Middle frontal gyrus (tissue), 1 donor: ENCODE measurements around the gene CCDC57.

Source experiments
- DNase-seq: peaks from one replicate; pipeline ENCODE4 v3.0.0-alpha.2; 2015; ENCODE audit warnings: low spot score; ENCODE audit errors: extremely low spot score

Gene CCDC57

DNA sequence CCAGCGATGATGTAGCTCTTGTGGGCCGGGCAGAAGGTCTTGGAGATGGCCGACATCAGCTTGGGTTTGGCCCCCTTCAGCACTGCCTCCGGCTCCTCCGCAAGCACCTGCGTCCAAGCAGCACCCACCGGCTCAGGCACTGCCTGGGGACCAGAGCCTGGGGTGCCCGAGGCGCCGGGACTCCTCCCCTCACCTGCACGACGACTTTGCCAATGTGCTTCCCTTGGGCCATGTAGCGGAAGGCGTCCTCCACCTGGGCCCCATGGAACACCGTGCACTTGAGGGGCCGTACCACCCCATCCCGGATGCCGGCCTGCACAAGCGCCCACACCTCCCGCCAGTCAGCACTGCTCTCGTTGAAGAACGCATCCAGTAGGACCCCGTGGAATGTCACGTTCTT, 129.6 kb downstream of the CCDC57 start:
- no peak for DNase-seq

DNA sequence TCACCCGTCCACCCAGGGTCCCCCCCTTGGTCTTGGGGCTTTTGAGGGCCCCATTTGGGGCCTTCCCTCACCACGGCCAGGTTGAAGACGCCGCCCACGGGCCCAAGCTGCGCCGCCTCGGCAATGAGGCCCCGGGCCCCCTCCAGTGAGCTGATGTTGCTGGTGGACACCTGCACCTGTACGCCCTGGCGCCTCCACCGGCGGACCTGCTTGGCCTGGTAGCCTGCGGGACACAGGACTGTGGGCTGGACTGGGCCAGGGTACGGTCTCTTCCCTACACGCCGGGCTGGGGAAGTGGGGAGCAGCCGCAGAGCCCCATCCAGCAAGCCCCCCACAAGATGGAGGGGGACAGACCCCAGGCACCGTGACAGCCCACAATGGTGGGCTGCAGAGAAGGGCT, 130.2 kb downstream of the CCDC57 start:
- DNase-seq: no peak

DNA sequence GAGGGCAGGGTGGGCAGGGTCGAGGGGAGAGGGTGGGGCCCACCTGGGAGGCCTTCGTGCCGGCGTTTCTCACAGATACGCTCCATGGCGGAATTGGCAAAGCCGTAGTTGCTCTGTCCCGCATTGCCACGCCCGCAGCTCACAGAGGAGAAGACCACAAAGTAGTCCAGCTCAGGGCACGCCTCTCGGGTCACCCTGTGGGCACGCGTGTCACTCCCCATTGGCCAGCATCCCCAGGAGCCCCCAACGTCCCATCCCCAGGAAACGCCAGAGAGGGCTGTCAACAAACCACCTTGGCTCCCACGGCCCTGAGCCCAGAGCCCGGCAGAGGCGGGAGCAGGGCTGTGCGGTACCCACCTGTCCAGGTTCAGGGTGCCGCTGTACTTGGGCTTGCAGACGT, 130.7 kb downstream of the CCDC57 start:
- no peak for DNase-seq

DNA sequence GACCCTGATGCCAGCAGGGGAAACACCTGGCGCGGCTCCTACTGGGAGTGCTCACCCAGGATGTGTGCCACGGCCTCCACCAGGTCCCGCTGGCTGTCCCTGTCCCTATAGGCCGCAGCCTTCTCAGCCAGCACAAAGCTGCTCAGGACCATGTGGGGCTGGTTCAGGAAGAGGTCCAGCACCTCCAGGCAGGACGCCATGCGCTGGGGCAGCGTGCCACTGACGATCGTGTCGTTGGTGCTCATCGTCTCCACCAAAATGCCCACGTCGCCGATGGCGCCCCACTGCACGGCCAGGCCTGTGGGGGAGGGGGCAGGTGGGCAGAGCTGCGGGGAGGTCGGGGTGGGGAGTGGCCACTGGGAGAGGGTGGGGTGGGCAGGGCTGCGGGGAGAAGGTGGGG, 131.1 kb downstream of the CCDC57 start:
- DNase-seq: no peak

DNA sequence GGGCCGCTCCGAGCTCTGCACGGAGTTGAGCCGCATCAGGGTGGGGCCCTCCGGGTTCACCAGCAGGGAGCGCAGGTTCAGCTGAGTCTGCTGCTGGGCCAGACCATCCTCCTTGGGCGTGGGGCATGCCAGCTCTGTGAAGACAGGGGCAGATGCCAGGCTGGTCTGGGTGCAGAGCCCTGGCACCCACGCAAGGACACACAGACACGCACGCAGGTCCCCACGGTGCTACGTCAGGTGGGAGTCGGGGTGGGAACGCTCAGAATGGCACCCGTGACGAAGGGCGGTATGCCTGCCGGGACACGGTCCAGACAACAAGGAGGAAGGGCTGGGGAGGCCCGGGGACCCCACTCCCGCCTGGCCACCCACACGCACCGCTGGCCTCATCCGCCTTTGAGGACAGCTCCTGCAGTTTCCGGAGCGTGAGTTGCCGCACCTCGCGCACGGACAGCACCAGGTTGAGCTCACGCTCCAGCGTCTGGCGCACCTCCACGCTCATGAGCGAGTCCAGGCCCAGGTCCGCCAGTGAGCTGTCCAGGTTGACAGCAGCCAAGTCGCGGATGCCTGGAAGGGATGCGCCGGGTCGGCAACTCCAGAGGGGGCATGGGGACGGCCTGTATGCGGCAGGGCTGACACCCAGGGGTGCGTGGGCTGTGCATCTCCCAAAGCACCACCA, 131.7 kb downstream of the CCDC57 start:
- DNase-seq: no peak

DNA sequence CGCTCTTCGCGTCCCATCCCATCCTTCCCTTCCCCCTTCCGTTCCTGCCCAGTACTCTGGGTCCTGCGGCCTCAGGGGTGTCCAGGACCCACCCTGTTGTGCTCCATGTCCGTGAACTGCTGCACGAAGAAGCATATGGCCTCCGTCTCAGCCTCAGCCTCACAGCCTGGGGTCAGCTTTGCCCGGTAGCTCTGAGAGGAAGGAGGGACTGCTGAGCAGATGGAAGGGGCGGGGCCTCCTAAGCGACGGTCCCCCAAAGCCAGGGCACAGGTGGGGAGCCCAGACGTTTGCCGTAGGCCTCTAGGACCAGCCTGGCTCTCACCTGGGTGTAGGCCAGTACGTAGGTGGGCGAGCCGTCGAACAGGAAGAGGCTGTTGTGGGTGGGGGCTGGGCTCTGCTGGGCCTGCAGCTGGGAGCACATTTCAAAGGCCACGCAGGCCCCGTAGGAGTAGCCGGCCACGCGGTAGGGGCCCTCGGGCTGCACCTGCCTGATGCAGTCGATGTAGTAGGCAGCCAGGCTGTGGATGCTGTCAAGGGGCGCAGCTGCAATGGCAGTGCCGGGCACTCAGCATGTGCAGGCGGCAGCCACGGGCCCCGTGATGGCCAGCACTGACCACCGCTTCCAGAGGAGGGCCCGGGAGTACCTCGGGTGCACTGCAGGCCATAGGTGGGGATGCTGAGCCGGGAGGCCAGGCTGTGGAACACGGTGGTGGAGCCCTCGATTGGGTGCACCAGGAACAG, 132.4 kb downstream of the CCDC57 start:
- DNase-seq: no peak

DNA sequence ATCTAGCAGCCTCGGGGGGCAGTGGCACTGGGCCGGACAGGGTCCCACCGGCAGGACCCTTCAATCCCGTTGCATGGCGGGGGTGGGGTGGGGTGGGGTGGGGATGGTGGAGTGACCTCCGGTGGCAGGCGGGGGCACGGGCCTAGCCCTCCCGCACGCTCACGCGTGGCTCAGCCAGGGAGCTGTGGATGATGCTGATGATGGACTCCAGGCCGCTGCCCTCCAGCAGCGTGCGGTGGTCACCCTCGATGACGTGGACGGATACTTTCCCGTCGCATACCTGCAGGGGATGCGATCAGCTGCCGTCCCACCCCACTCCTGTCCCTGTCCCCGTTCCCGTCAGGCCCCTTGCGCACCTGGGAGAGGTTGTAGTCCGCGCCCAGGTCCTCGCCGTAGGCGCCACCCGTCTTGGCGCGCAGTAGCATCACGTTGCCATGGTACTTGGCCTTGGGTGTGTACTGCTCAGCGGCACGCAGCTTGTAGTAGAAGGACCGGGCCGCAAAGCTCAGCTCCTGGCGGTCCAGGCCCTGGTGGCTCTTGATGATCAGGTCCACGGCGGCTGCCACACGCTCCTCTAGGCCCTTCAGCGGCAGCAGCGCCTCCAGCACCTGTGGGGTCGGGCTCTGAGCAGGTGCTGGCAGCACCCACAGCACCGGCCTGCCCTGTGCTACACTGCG, 133.5 kb downstream of the CCDC57 start:
- no peak for DNase-seq

DNA sequence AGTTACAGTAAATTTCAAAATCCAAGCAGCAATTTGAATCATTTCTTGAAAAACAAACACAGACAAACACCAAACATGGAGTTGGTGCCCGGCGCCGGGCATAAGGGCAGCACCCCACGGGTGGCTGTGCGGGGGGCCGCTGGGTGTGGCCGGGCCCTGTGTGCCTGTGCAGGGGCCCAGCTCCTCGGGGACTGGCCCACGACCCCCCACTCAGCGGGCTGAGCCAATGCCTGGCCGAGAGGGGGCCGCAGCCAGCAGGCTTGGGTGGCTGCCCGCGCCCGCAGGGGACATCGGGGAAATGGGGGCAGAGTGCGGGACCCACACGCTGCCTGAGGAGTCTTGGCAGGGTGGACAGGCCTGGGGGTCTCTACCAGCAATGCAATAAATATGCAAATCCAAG, 134.2 kb downstream of the CCDC57 start:
- DNase-seq: no peak

DNA sequence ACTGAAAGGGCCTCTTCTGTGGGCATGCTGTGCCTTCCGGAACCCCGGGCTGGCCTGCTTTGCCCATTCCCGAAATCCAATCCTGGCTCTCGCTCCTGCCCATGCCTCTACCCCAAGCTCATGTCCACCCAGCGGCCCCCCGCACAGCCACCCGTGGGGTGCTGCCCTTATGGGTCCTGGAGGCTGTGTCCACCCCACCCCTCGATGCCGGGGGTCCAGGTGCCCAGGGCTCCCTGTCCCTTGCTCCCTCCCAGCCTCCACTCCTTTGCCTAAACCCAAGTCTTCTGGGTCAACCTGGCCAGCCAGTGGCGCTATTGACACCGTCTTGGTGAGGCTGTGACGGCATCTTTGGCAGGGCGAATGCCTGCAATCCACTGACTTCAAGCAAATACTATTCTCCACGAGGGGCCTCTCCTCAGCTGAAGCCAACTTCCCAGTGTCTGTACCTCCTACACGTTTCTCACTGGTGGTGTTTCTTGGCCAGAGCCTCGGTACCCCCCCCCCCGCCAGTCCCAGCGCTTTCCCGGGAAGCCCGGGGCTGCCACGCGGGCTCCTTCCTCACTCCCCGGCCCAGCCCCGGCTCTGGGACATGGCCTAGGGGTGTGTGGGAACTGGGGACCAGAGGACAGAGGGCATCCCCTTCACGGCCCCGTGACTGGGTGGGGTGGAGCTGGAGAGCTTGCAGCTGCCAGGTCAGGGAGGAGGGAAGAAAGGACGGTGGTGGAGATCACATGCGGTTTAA, 134.9 kb downstream of the CCDC57 start:
- DNase-seq: peak; percentile 21

DNA sequence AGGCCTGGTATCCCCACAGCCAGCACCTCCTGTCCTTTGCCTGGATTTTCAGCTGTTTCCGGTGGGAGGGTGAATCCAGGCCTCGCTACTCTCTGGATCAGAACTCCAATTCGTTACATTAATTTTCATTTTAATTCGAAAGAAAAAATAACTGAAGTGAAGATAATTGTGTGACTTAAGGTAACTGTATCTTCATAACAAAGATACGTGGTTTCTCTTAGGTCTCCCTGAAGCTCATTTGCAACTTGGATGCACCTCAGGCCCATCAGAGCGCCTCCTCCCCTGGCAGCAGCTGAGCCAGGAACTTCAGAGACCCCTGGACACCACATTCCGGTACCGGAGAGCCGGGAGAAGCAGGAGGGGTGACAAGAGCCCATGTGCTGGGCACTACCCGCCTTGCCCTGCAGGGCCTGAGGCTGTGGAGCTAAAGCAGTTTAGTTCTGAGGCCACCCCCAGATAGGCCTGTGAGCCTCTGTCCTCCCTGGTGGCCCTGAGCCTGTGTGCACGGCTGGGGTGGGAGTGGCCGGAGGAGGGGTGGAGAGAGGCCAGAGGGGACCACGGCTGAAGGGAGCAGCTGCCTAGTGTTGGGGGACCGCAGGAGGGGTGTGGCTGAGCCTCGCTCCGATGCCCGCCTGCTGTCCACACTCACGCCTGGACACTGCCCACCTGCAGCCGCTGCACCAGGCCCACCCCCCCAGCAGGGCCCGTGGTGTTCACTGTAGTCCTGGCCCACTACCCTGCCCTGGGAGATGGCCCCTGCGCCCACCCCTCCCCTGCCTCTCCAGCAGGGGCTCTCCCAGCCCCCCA, 135.7 kb downstream of the CCDC57 start:
- DNase-seq: no peak

DNA sequence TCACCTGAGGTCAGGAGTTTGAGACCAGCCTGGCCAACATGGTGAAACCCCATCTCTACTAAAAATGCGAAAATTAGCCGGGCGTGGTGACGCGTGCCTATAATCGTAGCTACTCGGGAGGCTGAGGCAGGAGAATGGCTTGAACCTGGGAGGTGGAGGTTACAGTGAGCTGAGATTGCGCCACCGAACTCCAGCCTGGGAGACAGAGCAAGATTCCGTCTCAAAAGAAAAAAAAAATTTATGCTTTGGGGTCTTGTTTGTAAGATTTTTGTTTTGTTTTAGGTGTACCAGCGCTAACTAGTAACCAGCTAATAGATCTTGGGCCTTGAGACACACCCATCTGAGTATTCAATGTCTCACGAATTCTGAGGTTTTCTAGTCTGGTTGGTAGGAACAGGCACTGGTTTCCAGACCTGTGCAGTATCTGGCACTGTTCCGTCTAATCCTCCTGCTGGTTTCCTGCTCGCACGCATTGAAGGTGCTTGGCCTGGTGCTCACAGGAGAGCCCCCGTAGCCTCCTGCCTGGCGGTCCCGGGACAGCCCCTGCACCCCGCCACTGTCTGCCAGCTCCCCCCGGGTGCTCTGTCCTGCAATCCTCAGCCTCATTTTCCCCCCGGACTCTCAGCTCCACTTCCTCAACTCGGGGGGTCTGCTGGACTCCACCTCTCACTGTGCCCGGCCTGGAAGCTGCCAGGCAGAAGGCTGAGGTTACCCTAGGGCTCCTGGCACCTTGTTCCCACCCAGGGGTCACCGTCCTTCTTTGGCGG, 136.4 kb downstream of the CCDC57 start:
- DNase-seq: no peak

DNA sequence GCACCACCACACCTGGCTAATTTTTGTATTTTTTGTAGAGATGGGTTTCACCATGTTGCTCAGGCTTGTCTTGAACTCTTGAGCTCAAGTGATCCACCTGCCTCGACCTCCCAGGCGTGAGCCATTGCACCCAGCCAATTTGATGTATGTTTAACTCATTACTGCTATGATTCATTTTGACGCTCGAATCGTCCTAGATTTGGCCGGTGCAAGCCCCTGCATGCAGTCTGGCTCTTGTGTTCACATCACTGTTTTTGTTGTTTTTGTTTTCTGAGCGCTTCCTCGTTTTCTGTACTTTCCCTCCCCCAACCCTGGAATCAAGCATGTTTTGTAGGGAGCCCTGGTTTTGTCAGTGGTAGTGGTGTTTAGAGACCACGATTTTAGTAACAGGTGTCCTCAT, 139.2 kb downstream of the CCDC57 start:
- DNase-seq: no peak

DNA sequence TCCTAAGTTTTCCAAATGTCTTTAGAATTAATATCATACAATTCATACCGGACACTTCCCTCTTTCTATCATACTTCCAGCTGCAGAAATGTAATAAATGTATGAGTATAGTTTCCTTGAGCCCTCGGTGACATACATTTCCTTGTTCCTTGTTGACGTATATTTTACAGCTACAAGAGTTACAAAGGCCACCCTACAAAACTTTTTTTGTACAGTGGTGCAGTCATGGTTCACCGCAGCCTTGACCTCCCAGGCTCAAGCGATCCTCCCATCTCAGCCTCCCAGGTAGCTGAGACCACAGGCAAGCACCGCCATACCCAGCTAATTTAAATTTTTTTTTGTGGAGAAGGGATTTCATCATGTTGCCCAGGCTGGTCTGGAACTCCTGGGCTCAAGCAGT, 139.8 kb downstream of the CCDC57 start:
- no peak for DNase-seq

DNA sequence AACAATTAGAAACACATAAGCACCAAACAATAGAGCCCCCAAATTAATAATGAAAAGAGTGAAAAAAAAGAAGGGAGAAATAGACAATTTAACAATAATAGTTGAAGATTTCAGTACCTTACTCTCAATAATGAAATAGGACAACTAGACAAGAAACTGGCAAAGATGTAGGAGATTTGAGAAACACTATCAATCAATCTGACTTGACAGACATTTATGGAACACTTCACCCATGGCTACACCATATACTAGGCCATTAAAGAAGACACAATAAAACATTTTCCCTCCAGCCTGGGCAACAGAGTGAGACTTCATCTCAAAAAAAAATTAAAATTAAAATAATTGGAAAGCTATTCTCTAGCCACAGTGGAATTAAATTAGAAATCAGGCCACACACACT, 142.0 kb downstream of the CCDC57 start:
- no peak for DNase-seq

DNA sequence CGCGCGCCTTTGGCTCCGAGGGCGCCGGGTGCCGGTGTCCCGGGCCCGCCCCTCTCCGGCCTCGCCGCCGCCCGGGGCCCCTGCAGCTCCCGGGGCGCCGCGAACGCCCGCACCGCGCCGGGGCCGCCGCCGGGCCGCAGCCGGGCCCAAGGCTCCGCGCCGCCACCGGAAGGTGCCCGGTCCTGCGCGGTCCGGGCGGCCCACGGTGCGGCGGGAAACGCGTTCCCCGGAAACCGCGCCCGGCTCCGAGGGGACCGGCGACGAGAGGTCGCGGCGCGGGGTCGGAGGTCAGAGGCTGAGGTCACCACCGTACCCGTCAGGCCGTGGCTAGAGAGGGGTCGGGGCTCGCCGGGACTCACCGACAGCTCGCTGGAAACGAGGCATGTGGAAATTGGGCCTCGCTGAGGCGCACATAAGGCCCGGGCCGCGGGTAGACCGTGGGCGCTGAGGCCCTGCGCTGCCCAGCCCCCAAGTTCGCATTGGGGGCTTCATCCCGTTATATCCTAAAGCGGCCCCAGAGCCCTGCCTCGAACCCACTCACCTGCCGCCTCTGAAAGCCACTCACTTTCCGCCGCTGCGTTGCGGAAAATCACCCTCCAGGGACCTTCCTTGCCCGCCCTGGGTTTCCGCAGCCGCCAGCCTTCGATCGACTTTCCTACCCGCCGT, 146.9 kb downstream of the CCDC57 start, which contains the start of gene DUS1L:
DUS1L (minus strand) TSS at position 167 of the 666 bp plus-strand sequence. CDS start 745 bp downstream, outside the sequence.
- DNase-seq: peak; percentile 27

DNA sequence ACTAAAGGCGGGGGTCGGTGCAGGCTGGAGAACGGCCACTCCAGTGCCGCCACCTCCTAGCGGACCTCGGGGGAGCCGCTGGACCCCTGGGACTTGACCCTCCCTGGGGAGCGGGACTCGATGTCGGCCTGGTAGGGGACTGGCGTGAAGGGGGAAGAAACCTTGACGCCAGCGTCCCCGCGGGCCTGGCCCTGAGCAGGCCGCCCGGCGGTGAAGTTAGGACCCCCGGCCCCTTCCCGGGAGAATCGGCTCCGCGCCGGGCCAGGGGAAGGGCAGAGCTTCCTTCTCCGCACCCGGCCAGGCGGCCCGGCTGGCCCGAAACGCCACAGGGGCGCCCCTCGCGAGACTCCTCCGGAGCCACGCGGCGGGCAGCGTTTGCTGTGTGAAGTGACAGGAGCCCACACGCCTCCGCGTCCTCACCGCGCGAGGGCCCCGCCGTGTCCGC, 147.4 kb downstream of the CCDC57 start:
- no peak for DNase-seq

DNA sequence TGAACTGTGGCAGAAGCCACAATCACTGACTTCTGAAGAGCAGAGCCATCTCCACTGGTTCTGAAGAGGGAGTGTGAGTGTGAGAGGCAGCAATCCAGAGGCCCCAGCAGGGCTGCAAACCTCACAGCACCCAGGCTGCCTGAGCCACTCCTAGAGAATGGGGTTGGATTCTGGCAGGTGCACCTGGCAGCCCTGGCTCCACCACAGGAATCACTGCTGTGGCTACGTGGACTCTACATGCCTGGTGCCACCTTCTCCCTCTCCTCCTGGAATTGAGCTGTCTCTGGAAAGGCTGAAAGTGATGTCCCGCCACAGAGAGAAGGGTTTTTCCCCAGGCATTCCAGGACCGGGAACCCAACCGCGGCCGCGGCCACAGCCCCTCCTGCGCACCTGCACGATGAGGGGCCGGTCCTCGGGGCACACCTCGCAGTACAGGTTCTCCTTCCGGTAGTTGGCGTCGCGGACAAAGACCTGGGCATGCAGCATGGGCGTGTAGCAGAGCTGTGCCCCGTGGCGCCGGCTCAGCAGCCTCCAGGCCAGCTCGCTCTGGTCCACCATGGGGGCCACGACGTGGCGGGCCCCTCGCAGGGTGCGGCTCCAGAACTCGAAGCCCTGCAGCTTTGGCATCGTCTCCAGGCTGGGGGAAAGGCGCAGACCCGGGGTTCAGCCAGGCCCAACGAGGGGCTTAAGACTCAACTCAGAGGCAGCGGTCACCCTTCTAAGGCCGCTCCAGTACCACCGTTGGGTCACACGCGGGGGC, 148.0 kb downstream of the CCDC57 start:
- no peak for DNase-seq
